ENCODE results near the gene TMEM131. TPM values are rescaled to one million over a fixed set of nuclear protein-coding genes. Genes with fewer than 3 reads are reported as not detected.
A peak's percentile ranks its signal among the peaks of the same experiment; 100 is the strongest.

Gene TMEM131
- total RNA-seq, 1 experiment from 2014 or later, result 28.9 TPM

- TF ChIP-seq CTCF (conservative IDR thresholded peaks at IDR 0.05; ENCODE audit: low read depth, low read length), result no peak
- no peak for TF ChIP-seq EZH2 (IDR thresholded peaks at IDR 0.05; ENCODE audit: borderline replicate concordance, low read depth, low read length, poor library complexity, severe bottlenecking)
These were observed 243.1 kb downstream of the TMEM131 start for GRCh38 chr2:97752342-97753334.

GRCh38 chr2:97751752-97752151 lies 244.0 kb downstream of the TMEM131 start:
- intact Hi-C loops (cut with micrococcal nuclease; ENCODE audit: unreplicated experiment), result no loop called here
- DNase-seq (ENCODE audit: low spot score), result peak; percentile 12
- Histone ChIP-seq H3K4me1 (ENCODE audit: insufficient read depth, low read length, poor library complexity, severe bottlenecking) (peaks cover 6% of the 10 kb centered on the region), H3K27me3 (replicated peaks; ENCODE audit: insufficient read depth, low read depth, low read length, poor library complexity) (no peaks in the 10 kb centered on the region), H3K4me3 (ENCODE audit: low read depth, low read length, poor library complexity, severe bottlenecking) (no peak overlapping the region), H3K36me3 (ENCODE audit: insufficient read depth, low read length, poor library complexity, severe bottlenecking) (peaks cover 3% of the 10 kb centered on the region), H3K27ac (ENCODE audit: low read depth, low read length, poor library complexity, severe bottlenecking) (no peak overlapping the region), H3K9me3 (ENCODE audit: low read depth, low read length, poor library complexity, severe bottlenecking) (no peaks in the 10 kb centered on the region)
- no TSS peak for BruUV-seq (replicated peaks)
- TF ChIP-seq EZH2 (IDR thresholded peaks at IDR 0.05; ENCODE audit: borderline replicate concordance, low read depth, low read length, poor library complexity, severe bottlenecking) (no peak), CTCF (conservative IDR thresholded peaks at IDR 0.05; ENCODE audit: low read depth, low read length) (no peak)
- ChIA-PET POLR2A (ENCODE audit: low non-redundant PET) (no interaction called here), CTCF (no interaction called here)

More at GRCh38 chr2:97752342-97753334, 243.1 kb downstream of the TMEM131 start:
- intact Hi-C loops (cut with micrococcal nuclease; ENCODE audit: unreplicated experiment), result no loop called here
- Histone ChIP-seq H3K27ac (ENCODE audit: low read depth, low read length, poor library complexity, severe bottlenecking) (no peak overlapping the region), H3K4me1 (ENCODE audit: insufficient read depth, low read length, poor library complexity, severe bottlenecking) (peaks cover 6% of the 10 kb centered on the region), H3K4me3 (ENCODE audit: low read depth, low read length, poor library complexity, severe bottlenecking) (no peak overlapping the region), H3K36me3 (ENCODE audit: insufficient read depth, low read length, poor library complexity, severe bottlenecking) (peaks cover 3% of the 10 kb centered on the region), H3K27me3 (replicated peaks; ENCODE audit: insufficient read depth, low read depth, low read length, poor library complexity) (no peaks in the 10 kb centered on the region), H3K9me3 (ENCODE audit: low read depth, low read length, poor library complexity, severe bottlenecking) (no peaks in the 10 kb centered on the region)
- ChIA-PET POLR2A (ENCODE audit: low non-redundant PET) (no interaction called here), CTCF (no interaction called here)
- no TSS peak for BruUV-seq (replicated peaks)
- DNase-seq (ENCODE audit: low spot score), result no peak

- Histone ChIP-seq H3K36me3 (ENCODE audit: insufficient read depth, low read length, poor library complexity, severe bottlenecking) (no peaks in the 10 kb centered on the region), H3K27ac (ENCODE audit: low read depth, low read length, poor library complexity, severe bottlenecking) (no peak overlapping the region), H3K4me1 (ENCODE audit: insufficient read depth, low read length, poor library complexity, severe bottlenecking) (peaks cover 6% of the 10 kb centered on the region), H3K4me3 (ENCODE audit: low read depth, low read length, poor library complexity, severe bottlenecking) (no peak overlapping the region), H3K9me3 (ENCODE audit: low read depth, low read length, poor library complexity, severe bottlenecking) (no peaks in the 10 kb centered on the region), H3K27me3 (replicated peaks; ENCODE audit: insufficient read depth, low read depth, low read length, poor library complexity) (no peaks in the 10 kb centered on the region)
- BruUV-seq (replicated peaks), result no TSS peak
- CTCF ChIA-PET, result no interaction called here
- POLR2A ChIA-PET (ENCODE audit: low non-redundant PET), result no interaction called here
- intact Hi-C loops (cut with micrococcal nuclease; ENCODE audit: unreplicated experiment), result no loop called here
- TF ChIP-seq EZH2 (IDR thresholded peaks at IDR 0.05; ENCODE audit: borderline replicate concordance, low read depth, low read length, poor library complexity, severe bottlenecking), result no peak
- TF ChIP-seq CTCF (conservative IDR thresholded peaks at IDR 0.05; ENCODE audit: low read depth, low read length), result no peak
- no peak for DNase-seq (ENCODE audit: low spot score)
These were observed 245.7 kb downstream of the TMEM131 start for GRCh38 chr2:97750017-97750416.
